ENCODE results near the gene KIN.

KIN gene

GRCh38 chr10:7738536-7739407 lies 49.0 kb downstream of the KIN start (continued):
- no peak for TF ChIP-seq PRDM2 (tag by site-specific recombination; IDR thresholded peaks at IDR 0.05; ENCODE audit: borderline replicate concordance)

- Histone ChIP-seq H3K4me1 (ENCODE audit: control insufficient read depth, insufficient read depth, low read length) (no peaks in the 10 kb centered on the region), H3K27ac (ENCODE audit: extremely low read depth, low read depth, low read length) (no peak overlapping the region), H3K9me3 (ENCODE audit: control insufficient read depth, insufficient read depth, low read depth, low read length) (no peaks in the 10 kb centered on the region), H3K4me3 (ENCODE audit: low read depth, low read length) (no peak overlapping the region), H3K36me3 (ENCODE audit: control insufficient read depth in 2 of 2, insufficient read depth in 1 of 2, low read length in 2 of 2) (no peaks in the 10 kb centered on the region)
- no peak for TF ChIP-seq KLF17 (tag by site-specific recombination; IDR thresholded peaks at IDR 0.05)
- ChIA-PET POLR2A (no interaction called here), CTCF (no interaction called here)
Measured at GRCh38 chr10:7734821-7735220, 53.0 kb downstream of the KIN start.

GRCh38 chr10:7722927-7723529 lies 64.8 kb downstream of the KIN start:
- Histone ChIP-seq H3K27ac (ENCODE audit: extremely low read depth, low read depth, low read length) (no peak overlapping the region), H3K4me3 (ENCODE audit: low read depth, low read length) (no peak overlapping the region), H3K4me1 (ENCODE audit: control insufficient read depth, insufficient read depth, low read length) (no peaks in the 10 kb centered on the region), H3K36me3 (ENCODE audit: control insufficient read depth in 2 of 2, insufficient read depth in 1 of 2, low read length in 2 of 2) (no peaks in the 10 kb centered on the region), H3K9me3 (ENCODE audit: control insufficient read depth, insufficient read depth, low read depth, low read length) (no peaks in the 10 kb centered on the region)
- POLR2A ChIA-PET = no interaction called here
- CTCF ChIA-PET = interaction anchor here (1.3 kb wide), 1 partner anchor 211 kb away, joined by 3 read pairs; no protein-coding TSS in a partner anchor
- TF ChIP-seq ZBTB10 (tag by site-specific recombination; IDR thresholded peaks at IDR 0.05) (no peak), ZNF558 (tag by site-specific recombination; IDR thresholded peaks at IDR 0.05) (no peak), ZNF10 (tag by site-specific recombination; IDR thresholded peaks at IDR 0.05) (no peak), ZFHX2 (tag by site-specific recombination; conservative IDR thresholded peaks at IDR 0.05) (no peak), TRIM28 (IDR thresholded peaks at IDR 0.05; ENCODE audit: borderline replicate concordance, low read length) (no peak), ZNF596 (tag by site-specific recombination; IDR thresholded peaks at IDR 0.05) (no peak), ZNF324 (tag by site-specific recombination; IDR thresholded peaks at IDR 0.05) (no peak), BCL11B (tag by site-specific recombination; IDR thresholded peaks at IDR 0.05; ENCODE audit: low read depth) (no peak), ZSCAN4 (tag by site-specific recombination; IDR thresholded peaks at IDR 0.05) (no peak), ZNF169 (tag by site-specific recombination; IDR thresholded peaks at IDR 0.05) (no peak), ZNF645 (tag by site-specific recombination; IDR thresholded peaks at IDR 0.05) (no peak), ZNF148 (tag by site-specific recombination; IDR thresholded peaks at IDR 0.05; ENCODE audit: borderline replicate concordance) (no peak), ZNF140 (tag by site-specific recombination; IDR thresholded peaks at IDR 0.05) (no peak), ZNF707 (tag by site-specific recombination; IDR thresholded peaks at IDR 0.05) (no peak)
